ENCODE results near the gene MZT1. TPM values are rescaled to one million over a fixed set of nuclear protein-coding genes. Genes with fewer than 3 reads are reported as not detected.
"Not testable (repeated sequence)": the region's sequence is repeated elsewhere in the genome, so short reads cannot be mapped to it uniquely, and the experiment has no call there.

MZT1 gene
- total RNA-seq: 10 to 100 TPM; 30.5 to 30.8 TPM

- POLR2A ChIA-PET: no interaction called here
- CTCF ChIA-PET: no interaction called here
These were observed at the start of gene MZT1, which contains the start of gene BORA for GRCh38 chr13:72727417-72728289. TSS of gene MZT1 (minus strand) at chr13:72727629. CDS start at chr13:72727602, 27 bp downstream. TSS of gene BORA (plus strand) at chr13:72727923. CDS start at chr13:72728941, 1,018 bp downstream.

GRCh38 chr13:72774019-72774418 is 46.6 kb upstream of the MZT1 start:
- POLR2A ChIA-PET: no interaction called here
- CTCF ChIA-PET: no interaction called here

- POLR2A ChIA-PET: no interaction called here
- CTCF ChIA-PET: no interaction called here
These were observed 36.0 kb upstream of the MZT1 start for GRCh38 chr13:72763411-72763810.

- POLR2A ChIA-PET: no interaction called here
- CTCF ChIA-PET: interaction anchor here (0.6 kb wide), 1 partner anchor 33 kb away, joined by 3 read pairs; no protein-coding TSS in a partner anchor
These were observed 32.8 kb upstream of the MZT1 start for GRCh38 chr13:72760189-72760588.

GRCh38 chr13:72757792-72758535 is 30.5 kb upstream of the MZT1 start:
- ChIA-PET CTCF (no interaction called here), POLR2A (no interaction called here)

GRCh38 chr13:72754111-72754510 is 26.7 kb upstream of the MZT1 start:
- POLR2A ChIA-PET: no interaction called here
- CTCF ChIA-PET: no interaction called here

- CTCF ChIA-PET: no interaction called here
- POLR2A ChIA-PET: no interaction called here
These were observed 23.8 kb upstream of the MZT1 start for GRCh38 chr13:72751220-72751619.

- CTCF ChIA-PET: no interaction called here
- POLR2A ChIA-PET: no interaction called here
These were observed 17.8 kb upstream of the MZT1 start for GRCh38 chr13:72745260-72745659.

- ChIA-PET CTCF (no interaction called here), POLR2A (no interaction called here)
These were observed 12.6 kb upstream of the MZT1 start for GRCh38 chr13:72740015-72740414.

GRCh38 chr13:72737033-72737432 is 9.6 kb upstream of the MZT1 start:
- CTCF ChIA-PET: no interaction called here
- POLR2A ChIA-PET: no interaction called here

- POLR2A ChIA-PET: no interaction called here
These were observed 819 bp upstream of the MZT1 start for GRCh38 chr13:72728290-72728605.

GRCh38 chr13:72726726-72727416 is 558 bp downstream of the MZT1 start:
- POLR2A ChIA-PET: no interaction called here
- CTCF ChIA-PET: interaction anchor here (0.7 kb wide), 1 partner anchor 33 kb away, joined by 3 read pairs; no protein-coding TSS in a partner anchor

More at GRCh38 chr13:72728290-72728605, 819 bp upstream of the MZT1 start:
- CTCF ChIA-PET: no interaction called here

GRCh38 chr13:72726185-72726584 is 1.2 kb downstream of the MZT1 start:
- CTCF ChIA-PET, POLR2A ChIA-PET: not testable (repeated sequence)

- ChIA-PET POLR2A (no interaction called here), CTCF (no interaction called here)
These were observed 10.7 kb downstream of the MZT1 start for GRCh38 chr13:72716776-72717175.

GRCh38 chr13:72700509-72700908 is 26.9 kb downstream of the MZT1 start:
- CTCF ChIA-PET: no interaction called here
- POLR2A ChIA-PET: no interaction called here

- POLR2A ChIA-PET: no interaction called here
- CTCF ChIA-PET: no interaction called here
These were observed 29.3 kb downstream of the MZT1 start for GRCh38 chr13:72698164-72698563.

GRCh38 chr13:72696579-72696978 is 30.9 kb downstream of the MZT1 start:
- POLR2A ChIA-PET: no interaction called here
- CTCF ChIA-PET: no interaction called here

GRCh38 chr13:72694314-72694713 is 33.1 kb downstream of the MZT1 start:
- ChIA-PET CTCF (no interaction called here), POLR2A (no interaction called here)

GRCh38 chr13:72693832-72694231 is 33.6 kb downstream of the MZT1 start:
- POLR2A ChIA-PET: no interaction called here
- CTCF ChIA-PET: no interaction called here

GRCh38 chr13:72692884-72693514 is 34.4 kb downstream of the MZT1 start:
- ChIA-PET CTCF (no interaction called here), POLR2A (no interaction called here)

Data from activated CD8-positive, alpha-beta memory T cell treated with anti-CD3 and anti-CD28 coated beads for 36 hours (primary cell).